T-helper 1 cell (primary cell): ENCODE results near the gene KIF5A.

Experiments used
- DNase-seq, 5 donors: peaks; one replicate each; pipeline ENCODE4 v3.0.0-alpha.2; 2012 to 2020

Gene KIF5A

DNA sequence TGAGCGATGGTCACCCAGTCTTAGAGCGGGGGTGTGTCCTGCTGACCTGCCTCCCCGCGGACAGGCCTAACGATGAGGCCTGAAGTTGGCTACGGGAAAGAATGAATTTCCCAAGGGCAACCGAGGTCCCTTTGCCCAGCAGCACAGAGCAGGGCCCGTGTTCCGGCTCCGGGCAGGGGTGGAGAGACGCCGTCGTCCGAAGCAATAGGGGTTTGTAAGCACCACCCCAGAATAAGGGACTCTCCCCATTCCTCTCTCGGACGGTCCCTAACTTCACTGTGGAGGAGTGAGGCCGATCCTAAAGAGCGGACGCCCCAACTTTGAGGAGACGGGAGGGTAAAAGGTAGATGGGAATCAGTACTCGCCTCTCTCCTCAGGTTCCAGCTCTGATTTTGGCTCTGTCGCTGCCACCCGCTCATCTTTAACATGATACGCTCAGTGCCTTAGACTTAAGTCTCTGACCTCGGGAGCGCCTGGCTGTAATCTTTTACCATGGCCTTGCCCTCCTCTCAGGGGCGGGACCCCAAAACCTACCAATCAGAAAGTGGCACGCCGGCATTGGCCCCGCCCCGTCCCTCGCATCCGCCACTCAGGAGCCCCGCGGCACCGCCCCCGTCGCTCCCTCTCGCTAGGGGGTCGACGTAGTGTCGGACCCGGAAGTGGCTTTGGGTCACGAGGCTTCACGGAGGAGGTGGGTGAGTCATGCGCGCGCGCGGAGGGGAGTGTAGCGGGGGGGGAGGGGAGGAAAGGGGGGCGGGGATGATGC, 29.6 kb upstream of the KIF5A start, which contains the start of gene DDIT3:
DDIT3 (minus strand) TSS at position 462 of the 766 bp plus-strand sequence. CDS start 3,108 bp downstream, outside the sequence.
- DNase-seq: peak; percentile 99 to 100 (median 100)

DNA sequence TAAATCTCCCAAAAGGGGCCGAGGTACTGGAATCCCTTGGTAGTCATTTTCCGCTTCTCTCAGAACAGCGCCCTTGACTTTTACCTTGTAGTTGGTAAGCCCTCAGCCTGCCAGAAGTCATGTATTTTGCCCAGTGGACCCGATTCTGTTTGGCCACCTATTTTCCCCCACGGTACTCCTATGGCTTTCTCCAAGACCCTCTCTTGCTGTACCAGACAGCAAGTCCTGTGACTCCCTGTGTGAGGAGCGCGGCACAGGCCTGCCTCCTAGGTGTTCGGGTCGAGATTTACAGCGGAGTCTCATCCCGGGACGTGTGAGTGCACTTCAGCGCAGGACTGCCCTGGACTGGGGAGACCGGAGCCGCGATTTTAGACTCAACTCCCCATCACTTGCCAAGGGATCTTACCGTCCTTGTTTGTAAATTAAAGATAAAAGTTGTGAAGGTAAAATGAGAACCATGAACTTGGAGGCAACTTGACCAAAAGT, 28.3 kb upstream of the KIF5A start:
- peak in 1 of 5 donors; percentile 18 for DNase-seq

DNA sequence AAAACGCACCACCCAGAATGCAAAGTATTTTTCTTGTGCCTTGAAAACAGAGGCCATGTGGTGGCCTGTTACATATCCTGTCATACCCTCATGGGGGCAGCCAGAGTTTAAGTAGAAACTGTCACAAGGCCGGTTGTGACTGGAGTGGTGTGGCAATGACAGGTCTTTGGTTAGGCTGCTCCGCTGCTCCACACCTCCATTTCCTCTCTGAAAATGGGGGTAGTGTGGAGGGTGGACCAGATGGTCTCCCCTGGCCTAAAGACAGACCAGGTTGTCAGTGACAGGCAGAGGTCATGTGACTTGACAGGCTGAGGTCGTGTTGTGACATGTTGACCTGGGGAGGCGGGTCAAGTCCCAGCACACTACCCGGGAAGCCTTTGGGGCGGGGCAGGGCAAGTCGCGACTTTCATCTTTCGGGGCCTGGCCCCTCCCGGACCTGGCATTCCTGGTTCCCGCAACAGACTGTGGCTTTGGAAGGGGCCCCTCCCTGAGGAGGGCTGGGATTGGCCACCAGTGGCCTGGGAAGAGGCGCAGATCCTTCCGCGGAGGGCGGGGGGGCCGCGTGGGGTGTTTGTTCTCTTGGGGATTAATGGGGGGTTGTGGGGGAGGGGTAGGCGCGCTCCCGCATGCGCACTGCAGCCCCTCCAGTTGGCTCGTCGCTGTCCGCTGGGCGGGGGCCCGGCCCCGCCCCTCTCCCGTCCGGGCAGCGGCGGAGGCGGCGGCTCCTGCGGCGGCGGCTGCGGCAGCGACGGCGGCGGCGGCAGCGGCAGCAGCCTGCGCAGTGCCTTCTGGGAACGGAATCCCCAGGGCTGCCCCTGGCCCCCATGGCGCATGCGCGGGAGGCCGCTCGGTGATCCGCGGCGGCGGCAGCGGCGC, 27.6 kb upstream of the KIF5A start, which contains the start of gene MBD6:
MBD6 (plus strand) TSS at position 814 of the 876 bp plus-strand sequence. CDS start 1,480 bp downstream, outside the sequence.
- DNase-seq: peak; percentile 83 to 94 (median 87)

DNA sequence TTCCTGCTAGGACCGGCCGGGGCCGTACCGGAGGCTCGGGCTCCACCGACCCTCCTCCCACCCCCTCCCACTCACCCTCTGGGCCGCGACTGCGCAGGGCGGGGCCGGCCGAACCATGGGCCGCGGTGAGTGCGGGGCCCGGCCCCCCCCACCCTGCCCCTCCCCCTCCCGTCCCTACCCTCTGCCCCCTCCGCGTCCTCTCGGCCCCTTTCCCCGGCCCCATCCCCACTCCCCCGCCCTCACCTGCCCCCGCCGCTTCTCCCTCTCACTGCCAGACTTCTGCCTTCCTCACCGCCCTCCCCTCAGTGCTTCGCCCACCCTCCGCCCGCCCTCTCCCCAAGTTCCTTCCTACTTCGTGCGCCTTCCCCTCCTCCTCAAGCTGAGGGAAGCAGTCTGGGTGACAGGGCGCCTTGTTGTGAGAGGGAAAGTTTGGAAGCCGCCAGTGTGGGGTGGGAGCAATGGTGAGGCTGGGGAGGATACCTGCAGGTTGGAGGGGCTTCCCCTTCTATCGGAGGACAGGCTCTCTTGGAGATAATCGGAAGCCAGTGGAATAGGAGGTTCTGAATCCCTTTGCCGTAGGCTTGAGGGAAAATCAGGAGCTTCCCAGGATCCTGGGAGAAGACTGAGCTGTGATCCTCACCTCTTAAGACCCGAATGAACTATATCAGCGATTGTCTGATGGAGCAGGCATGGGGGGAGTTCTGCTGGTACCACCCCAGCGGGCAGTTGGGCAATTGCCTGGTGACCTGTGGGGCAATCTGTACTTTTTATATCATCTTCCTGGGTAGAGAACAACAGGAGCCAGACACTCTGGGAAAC, 26.7 kb upstream of the KIF5A start:
- DNase-seq: peak; percentile 38 to 59 (median 46)

DNA sequence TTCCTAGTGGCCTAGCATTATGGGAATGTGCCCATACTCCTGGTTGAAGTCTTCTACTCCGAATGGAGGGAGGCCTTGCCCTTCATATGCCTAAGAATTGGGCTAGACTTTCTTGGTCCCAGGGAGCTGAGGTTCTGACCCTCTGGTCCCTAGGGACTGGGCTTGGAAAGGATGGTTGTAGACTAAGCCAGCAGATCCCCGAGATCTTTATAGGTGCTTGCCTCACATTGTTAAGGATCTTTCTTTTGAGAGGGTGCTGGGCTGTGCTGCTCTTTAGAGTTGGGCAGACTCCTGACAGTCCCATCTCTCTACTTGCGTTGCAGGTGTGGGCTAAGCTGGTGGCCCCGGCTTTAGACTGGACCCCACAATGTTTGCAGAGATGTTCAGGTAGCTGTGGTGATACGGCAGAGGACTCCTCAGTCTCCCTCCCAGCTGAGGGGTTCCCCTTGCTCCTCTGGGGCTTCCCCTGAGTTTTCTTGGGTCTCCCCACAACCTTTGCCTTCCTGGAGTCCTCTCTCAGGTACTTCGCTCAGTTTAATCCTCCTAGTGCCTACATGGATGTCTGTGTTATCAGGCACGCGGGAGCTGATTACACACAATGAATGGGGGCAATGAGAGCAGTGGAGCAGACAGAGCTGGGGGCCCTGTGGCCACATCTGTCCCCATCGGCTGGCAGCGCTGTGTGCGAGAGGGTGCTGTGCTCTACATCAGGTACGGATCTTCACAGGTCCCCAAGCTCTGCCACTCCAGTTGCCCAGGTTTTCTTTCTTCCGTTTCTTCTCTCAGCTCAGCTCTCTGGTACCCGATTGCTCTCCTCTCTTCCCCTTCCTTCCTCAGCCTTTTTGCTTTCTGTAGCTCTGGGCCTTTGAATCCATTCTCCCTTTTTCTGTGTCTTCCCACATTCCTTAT, 25.9 kb upstream of the KIF5A start:
- DNase-seq: no peak

DNA sequence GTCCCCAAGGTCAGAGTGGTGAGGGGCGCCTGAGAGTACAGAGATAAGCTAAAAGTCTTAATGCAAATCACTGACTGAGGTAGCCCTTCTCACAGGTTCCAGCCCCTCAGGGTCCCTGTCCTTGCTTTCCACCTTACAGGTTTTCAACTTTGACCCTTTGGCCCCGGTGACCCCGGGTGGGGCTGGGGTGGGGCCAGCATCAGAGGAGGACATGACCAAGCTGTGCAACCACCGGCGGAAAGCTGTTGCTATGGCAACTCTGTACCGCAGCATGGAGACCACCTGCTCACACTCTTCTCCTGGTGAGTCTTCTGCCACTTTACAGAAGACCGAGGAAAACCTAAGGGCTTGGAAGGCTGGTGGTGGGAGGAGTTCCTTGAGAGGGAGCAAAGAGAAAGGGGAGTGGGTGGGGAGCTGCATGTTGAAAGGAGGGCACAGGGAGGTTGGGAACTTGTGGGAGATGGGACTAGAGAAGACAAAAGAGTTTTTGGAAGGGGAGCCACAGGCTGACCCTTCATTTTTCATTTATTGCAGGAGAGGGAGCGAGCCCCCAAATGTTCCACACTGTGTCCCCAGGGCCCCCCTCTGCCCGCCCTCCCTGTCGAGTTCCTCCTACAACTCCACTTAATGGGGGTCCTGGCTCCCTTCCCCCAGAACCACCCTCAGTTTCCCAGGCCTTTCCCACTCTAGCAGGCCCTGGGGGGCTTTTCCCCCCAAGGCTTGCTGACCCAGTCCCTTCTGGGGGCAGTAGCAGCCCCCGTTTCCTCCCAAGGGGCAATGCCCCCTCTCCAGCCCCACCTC, 24.8 kb upstream of the KIF5A start:
- no peak for DNase-seq

DNA sequence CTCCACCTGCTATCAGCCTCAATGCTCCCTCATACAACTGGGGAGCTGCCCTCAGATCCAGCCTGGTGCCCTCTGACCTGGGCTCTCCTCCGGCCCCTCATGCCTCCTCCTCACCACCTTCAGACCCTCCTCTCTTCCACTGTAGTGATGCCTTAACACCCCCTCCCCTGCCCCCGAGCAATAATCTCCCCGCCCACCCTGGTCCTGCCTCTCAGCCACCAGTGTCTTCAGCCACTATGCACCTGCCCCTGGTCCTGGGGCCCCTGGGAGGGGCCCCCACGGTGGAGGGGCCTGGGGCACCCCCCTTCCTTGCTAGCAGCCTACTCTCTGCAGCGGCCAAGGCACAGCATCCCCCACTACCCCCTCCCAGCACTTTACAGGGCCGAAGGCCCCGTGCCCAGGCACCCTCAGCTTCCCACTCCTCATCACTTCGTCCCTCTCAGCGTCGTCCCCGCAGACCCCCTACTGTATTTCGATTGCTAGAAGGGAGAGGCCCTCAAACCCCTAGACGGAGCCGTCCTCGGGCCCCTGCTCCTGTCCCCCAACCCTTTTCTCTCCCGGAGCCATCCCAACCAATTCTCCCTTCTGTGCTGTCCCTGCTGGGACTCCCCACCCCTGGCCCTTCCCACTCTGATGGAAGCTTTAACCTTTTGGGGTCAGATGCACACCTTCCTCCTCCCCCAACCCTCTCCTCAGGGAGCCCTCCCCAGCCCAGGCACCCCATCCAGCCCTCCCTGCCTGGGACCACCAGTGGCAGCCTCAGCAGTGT, 24.0 kb upstream of the KIF5A start:
- no peak for DNase-seq

DNA sequence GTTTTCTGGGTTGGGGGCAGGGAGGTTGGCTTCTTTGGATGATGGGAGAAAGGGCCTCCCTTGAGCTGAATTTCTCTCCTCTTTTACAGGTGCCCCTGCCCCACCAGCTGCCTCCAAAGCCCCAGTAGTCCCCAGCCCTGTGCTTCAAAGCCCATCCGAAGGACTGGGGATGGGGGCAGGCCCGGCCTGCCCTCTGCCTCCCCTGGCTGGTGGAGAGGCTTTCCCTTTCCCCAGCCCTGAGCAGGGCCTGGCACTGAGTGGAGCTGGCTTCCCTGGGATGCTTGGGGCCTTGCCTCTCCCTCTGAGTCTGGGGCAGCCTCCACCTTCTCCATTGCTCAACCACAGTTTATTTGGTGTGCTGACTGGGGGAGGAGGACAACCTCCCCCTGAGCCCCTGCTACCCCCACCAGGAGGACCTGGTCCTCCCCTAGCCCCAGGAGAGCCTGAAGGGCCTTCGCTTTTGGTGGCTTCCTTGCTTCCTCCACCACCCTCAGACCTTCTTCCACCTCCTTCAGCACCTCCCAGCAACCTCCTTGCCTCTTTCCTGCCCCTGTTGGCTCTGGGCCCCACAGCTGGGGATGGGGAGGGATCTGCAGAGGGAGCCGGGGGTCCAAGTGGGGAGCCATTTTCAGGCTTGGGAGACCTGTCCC, 23.2 kb upstream of the KIF5A start:
- DNase-seq: no peak

DNA sequence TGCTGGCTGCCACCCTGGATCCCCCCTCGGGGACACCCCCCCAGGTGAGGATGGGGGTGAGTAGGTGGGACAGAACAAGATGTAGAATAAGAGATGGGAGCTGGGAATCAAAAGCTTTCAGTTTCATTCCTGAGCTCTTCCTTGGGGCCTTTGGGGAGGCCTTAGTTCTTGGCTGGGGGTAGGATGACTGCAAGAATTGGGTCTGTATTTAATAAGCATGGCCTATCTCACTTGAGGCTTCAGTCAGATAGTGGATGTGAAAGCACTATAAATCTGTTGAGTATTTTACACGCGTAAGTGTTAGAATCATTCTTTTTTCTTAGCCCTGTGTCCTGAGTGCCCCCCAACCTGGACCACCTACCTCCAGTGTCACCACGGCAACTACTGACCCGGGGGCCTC, 22.7 kb upstream of the KIF5A start:
- DNase-seq: no peak

DNA sequence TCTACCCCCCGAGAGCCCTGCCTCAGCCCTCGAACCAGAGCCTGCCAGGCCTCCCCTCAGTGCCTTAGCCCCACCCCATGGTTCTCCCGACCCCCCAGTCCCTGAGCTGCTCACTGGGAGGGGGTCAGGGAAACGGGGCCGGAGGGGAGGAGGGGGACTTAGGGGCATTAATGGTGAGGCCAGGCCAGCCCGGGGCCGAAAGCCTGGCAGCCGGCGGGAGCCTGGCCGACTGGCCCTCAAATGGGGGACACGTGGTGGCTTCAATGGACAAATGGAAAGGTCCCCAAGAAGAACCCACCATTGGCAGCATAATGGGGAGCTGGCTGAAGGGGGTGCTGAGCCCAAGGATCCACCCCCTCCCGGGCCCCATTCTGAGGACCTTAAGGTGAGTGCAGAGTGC, 21.7 kb upstream of the KIF5A start:
- DNase-seq: no peak

DNA sequence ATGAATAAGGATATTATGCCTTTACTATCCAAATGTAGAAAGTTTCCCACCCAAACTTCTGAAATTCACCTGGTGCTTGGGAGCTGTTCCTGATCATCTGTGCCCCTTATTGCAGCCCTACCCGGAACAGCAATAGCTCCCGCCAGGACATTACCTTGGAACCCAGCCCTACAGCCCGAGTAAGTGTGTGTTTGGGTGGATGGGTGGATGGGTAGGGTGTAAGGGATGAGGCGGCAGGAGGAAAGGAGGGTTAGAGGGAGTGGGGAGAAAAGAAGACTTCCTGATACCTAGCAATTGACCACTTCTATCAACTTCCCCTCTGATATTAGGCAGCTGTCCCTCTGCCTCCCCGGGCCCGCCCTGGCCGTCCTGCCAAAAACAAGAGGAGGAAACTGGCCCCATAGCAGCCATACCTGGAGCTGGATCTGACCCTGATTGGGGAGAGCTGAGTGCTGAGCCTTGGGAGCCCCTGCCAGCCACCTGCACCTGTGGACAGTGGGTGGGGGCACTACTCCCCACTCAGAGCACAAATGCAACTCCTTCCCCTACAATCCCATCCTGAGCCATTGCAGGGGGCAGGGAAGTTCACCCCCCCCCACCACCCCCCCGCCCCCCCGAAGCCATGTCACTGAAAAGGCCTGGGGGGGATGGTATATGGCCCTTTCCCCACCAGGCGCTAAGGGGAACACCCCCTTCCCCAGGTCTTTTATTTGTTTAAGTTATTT, 20.9 kb upstream of the KIF5A start:
- DNase-seq: no peak

DNA sequence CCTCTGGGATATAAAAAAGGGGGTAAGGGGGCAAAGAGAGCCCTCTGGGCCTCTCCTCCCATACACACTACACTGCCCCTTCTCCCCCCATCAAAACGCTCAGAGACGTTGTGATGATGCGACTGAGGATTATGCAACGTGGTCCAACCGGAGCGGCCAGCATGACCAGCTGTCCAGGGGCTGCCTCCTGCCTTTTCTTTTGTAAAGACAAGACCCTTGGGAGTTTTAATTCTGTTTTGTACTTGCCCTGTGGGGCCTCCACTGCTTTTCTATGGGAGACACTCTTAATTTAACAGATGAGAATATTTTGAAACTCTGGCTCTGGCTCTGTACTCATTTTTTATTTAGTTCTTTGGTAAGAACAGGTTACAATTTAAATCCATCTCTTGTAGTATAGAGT, 20.0 kb upstream of the KIF5A start:
- no peak for DNase-seq

DNA sequence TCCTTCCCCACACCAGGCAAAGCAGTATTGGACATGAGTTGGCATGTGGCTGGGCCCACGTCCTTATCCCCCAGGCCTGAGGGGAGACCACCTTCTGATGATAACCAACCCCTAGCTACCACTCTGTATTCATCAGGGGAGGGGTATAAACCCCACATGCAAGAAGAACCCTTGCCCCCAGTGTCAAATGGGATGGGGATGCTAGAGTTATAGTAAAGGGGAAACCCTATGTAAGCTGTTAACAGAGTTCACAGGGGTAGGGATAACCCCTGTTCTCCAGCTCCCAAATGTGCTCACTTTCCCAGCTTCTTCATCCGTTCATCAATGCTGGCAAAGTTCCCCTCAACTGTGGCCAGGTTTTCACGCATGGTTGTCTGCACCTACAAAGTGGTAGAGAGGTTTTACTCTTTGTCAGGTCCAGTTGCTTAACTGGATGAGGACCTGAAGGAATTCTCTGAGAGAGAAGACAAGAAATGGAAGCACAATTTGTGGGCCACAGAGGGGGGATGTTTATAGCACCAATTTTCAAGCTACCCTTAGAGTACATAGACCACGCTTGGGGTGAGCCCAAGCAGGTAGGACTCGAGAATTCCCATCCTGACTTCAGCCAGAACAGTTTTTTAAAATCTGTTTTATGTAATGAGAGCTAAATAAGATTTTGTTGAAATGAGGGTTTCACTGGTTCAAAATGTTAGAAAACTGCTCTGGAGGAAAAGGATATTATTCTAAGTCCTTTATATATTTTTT, 19.3 kb upstream of the KIF5A start:
- DNase-seq: no peak

DNA sequence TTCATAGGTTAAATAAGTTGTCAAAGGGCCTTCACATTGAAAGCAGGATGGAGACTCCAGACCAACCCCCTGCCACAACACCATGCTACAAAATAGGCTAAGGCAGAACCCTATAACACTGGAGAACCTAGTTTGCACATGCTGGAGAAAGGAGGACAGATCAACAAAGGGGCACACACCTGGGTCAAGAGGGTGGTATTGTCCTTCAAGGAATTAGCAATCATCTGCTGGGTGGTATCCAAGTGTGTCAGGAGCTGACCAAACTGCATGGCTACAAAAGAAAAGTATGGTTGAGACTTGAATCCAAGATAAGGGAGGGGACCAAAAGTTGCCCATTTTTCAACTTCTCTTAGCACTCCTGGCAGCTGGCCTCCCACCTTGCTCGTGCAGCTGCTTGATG, 18.0 kb upstream of the KIF5A start:
- DNase-seq: no peak

DNA sequence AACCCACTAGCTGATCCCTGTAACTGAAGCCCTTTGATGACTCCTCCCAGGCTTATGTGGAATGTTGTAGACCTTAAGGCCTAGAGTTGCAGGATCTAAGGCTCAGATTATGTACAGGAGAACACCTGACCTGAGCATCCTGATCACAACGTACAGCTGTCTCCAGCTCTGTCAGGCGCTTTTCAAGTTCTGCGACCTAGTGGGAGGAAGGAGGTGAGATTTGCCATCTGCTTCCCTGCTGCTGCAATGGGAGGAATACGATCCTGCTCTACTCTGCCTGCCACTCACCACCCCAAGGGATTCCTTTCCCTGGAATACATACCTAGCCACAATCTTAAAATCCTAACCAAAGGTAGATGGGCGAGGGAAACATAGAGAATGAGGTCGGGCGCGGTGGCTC, 16.7 kb upstream of the KIF5A start:
- DNase-seq: no peak

DNA sequence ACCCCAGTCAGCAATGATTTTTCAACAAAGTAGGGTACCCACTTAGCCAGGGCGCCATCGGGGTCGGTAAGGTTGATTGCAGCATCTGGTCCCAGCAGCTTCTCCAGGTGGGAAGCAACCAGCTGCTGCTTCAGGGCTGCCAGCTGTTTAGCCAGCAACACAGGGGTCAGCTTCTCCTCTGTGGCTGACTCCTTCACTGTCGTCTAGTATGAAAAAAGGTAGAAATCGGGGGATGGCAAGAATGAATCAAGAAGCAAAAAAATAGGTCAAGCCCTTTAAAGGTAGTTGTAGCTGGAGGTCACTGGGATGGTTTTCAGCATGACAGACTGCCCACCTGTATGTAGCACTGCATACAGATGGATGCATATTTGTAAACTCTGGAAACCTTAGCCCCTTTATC, 15.6 kb upstream of the KIF5A start:
- DNase-seq: no peak

DNA sequence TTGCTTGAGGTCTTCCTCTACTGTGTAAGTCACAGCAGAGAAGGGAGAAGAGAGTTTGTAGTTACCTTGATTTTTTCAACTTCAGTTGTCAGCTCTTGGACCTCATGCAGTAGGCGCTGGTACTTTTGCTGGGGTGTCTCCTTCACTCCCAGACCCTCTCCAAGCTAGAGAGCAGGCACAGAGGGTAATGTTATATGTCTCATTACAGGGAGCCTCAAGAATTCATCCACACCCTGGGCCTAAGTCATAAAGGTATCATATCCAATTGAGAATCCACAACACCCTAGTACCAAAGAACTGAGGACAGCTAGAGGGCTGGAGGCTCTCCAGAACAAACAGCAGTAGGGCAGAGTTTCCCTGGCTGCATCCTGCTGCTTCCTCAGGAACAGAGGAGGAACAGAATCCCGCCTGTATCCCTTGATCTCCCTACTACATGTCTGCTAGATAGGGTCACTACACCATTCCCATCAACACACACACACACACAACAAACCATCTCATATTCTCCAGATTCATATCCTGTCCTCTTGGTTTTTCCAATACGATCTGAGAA, 14.8 kb upstream of the KIF5A start:
- DNase-seq: no peak
